Posterior cingulate gyrus (tissue), 11 donors: ENCODE measurements around the gene ERP44.
"Not testable (repeated sequence)": the region's sequence is repeated elsewhere in the genome, so short reads cannot be mapped to it uniquely, and the experiment has no call there.

Experiments used
- DNase-seq, 10 donors: peaks; one replicate each; pipeline versions ENCODE4 v3.0.0 to v3.0.0-alpha.2; 2020 to 2021; ENCODE audit warnings: mixed read lengths in 3 of 10
- intact Hi-C: fragments of 100-400 bp; cut with DNase I; formaldehyde crosslinking; loops from one replicate; pipeline ENCODE4 v1.15.1; 2023

Gene ERP44

DNA sequence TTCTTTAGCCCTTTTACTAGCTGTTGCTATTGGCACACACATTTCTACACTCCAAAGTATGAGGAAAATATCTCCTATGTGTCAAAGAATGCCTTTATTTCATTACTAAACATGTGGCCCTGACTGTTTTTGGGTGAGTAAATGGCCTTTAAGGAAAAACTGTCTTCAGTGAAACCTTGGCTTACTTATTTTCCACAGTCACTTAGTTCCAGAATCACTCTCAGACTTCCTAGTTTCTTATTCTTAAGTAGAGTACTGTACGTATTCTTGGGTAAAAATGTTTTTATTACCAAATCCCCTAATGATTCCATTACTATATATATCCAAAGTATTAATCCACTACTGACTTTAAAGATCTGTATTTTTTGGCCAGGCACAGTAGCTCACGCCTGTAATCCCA is 27.5 kb downstream of the ERP44 start:
- intact Hi-C loops, result no loop called here
- no peak for DNase-seq

DNA sequence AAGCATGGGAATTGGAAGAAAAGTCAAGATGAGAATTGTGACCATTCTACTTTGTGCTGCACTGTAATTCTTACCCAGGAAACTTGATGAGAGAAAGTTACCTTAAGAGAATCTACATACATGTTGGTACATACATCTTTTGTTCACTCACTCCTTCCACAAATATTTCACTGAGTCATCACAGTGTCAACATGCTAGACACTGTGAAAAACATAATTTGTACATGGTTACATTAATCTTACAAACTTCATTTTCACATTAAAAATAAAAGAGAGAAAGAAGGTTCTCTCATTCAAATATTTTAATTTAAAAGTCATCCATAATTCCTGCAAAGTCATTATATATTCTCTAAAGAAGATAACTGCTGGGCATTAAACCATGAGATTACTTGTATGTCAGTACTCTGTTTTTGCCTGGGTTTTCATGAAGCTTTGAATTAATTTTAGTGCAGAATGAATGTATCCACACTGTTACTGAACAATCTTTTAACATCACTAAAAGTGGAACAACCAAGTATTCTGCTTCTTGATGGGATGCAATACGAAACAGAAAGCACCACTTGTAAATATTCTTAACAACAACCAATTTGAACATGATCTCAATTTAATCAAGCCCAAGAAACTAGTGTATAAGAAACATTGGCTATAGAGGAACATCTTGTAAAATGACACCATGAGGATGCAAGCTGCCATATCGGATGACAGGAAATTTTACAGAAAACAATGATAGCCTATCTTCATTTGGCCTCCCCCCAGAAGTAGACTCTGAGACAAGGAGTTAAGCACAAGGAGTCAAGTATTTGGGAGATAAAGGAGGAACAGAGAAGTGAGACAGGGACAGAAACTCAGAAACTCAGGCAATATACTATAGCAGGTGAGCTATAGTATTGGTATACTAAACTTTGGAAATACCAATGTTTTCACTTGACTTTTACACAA is 28.4 kb downstream of the ERP44 start:
- intact Hi-C loops, result no loop called here

DNA sequence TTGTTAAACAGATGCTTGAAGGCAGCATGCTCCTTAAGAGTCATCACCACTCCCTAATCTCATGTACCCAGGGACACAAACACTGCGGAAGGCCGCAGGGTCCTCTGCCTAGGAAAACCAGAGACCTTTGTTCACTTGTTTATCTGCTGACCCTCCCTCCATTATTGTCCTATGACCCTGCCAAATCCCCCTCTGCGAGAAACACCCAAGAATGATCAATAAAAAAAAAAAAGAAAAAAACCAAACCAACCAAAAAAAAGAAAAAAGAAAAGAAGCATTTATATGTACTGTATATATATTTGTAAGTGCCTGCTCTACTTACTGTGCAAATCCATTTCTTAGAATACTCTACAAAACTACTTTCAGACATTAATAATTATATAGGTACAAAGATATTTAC is 29.7 kb downstream of the ERP44 start:
- DNase-seq, intact Hi-C loops: not testable (repeated sequence)

More for the DNA sequence above, 28.4 kb downstream of the ERP44 start:
- no peak for DNase-seq

DNA sequence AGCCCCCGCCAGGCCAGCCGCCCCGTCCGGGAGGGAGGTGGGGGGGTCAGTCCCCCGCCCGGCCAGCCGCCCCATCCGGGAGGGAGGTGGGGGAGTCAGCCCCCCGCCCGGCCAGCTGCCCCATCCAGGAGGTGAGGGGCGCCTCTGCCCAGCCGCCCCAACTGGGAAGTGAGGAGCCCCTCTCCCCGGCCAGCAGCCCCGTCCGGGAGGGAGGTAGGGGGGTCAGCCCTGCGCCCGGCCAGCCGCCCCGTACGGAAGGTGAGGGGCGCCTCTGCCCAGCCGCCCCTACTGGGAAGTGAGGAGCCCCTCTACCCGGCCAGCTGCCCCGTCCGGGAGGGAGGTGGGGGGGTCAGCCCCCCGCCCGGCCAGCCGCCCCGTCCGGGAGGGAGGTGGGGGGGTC is 30.8 kb downstream of the ERP44 start:
- DNase-seq, result peak in 1 of 10 donors; percentile 70
- intact Hi-C loops, result not testable (repeated sequence)

DNA sequence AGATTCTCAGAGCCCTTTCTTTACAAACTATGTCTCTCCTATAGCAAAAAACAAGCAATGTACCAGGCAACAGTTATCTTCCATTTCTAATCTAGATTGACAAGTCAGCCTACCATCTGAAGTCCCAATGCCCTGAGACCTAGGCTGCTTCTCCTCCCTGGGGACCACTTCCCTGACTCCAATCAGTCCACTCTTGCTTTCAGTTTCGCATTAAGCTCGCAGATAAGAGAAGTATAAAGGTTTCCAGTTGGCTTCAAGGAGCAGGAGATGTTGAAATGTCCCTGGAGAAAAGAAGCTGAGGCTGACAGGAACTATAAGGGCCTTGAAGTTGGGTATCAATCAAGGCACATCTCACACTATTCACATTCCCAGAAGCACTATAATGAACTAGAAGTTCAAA is 32.3 kb downstream of the ERP44 start:
- intact Hi-C loops, result no loop called here
- no peak for DNase-seq

DNA sequence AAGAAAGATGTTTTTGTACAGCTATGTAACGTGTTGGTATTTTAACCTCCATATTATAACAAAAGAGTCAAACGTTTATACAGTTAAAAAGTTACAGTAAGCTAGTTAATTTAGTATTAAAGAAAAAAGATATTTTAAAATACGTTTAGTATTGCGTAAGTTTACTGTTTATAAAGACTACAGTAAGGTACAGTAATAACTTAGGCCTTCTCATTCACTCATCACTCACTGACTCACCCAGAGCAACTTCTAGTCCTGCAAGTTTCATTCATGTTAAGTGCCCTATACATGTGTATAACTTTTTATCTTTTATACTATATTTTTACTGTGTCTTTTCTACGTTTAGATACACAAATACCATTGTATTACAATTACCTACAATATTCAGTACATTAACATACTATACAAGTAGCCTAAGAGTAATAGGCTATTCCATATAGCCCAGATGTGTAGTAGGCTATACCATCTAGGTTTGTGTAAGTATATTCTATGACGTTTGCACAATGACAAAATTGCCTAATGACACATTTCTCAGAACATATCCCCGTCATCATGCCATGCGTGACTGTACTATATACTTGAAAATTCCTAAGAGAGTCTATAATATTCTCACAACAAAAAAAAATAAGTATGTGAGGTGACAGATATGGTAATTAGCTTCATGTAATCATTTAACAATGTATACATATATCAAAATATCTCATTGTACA is 33.8 kb downstream of the ERP44 start:
- intact Hi-C loops, result no loop called here
- DNase-seq, result no peak

DNA sequence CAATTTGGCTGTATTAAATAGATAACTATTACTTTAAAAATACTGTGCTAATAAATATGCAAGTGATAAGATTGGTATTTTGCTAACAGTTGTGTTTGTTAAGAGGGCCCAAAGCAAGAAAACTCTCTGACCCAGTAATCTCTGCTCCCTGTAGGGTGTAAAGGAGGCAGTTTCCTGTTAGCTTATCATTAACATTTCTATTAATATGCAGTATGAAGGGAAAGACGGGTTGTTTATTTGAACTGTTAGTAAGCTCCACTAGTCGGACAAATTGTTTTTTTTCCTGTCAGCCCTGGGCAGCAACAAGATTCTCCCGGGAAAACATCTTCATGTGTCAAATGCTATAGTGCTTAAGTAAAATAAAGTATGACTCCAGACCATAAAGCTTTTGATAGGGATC is 35.6 kb downstream of the ERP44 start:
- intact Hi-C loops, result no loop called here
- no peak for DNase-seq

DNA sequence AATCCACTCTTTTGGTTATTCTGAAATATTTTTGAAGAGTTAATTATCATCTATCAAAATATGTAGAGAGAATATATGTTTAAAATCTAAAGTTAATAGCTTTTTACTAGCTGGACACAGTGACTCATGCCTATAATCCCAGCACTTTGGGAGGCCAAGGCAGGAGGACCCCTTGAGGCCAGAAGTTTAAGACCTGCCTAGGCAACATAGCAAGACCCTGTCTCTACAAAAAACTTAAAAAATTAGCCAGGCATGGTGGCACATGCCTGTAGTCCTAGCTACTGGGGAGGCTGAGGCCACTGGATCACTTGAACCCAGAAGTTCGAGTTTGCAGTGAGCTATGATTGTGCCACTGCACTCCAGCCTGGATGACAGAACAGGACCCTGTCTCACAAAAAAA is 36.1 kb downstream of the ERP44 start:
- intact Hi-C loops, DNase-seq: not testable (repeated sequence)

DNA sequence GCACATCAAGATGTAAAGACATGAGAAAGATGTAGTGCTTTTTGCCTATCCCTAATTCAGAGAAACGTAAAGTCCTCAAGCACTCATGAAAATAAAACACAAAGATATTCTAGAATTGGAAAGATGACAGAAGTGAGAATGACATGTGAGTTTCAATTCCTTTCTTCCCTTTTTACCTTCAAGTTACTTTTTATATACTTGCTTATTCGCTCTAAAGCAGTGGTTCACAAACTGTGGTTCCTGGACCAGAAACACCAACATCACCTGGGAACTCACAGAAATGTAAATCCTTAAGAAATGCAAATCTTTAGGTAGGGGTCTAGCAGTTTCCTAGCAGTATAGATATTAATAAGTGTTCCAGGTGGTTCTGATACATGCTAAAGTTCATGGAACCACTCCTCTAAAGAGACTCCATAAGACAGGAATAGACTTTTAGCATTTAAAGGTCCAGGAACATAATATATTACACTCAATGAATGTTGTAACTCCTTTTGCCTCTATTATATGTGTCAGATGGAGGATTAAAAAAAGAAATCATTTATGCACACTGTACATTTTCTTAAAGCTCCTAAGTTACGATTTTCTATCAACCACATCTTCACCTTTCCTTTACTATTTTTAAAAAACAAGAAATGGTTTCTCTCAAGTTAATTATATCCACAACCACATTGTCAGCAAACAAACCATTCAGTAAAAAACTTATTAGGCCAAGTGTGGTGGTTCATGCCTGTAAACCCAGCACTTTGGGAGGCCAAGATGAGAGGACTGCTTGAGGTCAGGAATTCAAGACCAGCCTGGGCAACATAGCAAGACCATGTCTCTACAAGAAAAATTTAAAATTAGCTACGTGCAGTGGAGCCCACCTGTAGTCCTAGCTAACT is 39.9 kb downstream of the ERP44 start:
- DNase-seq, result no peak
- intact Hi-C loops, result no loop called here

DNA sequence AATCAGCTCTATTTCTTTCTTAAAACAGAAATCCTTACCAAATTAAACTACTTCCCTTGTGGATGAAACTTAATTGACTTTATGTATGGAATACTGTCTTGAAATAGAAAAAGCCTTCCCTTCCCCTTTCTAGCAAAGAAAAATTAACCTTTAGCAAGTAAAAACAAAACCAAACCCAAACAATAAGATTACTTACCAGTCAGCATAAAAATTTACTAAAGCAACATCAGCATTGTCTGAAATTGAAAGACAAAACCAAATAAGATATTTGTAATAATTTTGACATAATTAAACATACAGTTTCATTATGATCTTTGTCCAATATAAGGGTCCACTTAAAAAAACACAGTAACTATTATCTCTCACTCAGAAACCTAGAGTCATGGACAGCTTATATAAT is 41.2 kb downstream of the ERP44 start:
- no peak for DNase-seq
- intact Hi-C loops, result no loop called here

DNA sequence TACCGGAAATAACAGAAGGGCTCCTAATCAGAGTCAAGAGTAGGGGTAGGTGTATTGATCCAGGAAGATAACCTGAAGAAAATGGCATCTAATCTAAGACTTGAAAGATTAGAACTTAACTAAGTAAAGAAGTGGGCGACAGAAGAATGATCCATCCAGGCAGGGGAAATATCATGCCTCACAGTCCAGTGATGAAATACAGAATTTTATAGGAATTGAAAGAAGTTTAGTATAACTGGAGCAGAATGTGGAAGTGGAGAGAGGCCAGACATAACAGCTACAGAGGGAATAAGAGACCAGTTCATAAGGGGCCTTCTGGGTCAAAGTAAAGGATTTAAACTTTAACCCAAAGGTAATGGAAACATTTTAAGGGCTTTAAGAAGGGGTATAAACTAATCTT is 42.2 kb downstream of the ERP44 start:
- DNase-seq, result no peak
- intact Hi-C loops, result no loop called here

DNA sequence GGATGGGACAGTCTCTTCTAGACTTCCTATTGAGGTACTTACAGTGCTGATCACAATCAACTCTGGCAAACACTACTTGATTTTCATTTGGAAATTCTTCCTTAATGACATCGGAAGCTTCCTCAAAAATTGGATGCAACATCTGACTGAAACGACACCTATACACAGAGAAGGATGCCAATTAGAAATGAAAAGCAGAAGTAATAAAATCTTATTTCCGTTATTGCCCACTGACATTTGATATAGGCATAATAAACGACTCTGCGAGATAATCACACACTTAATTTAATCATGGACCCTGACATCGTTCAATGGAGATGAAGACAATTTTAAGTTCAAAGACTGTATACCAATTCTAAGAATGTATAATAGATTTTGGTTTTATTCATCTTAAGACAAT is 46.4 kb downstream of the ERP44 start:
- intact Hi-C loops, result no loop called here

DNA sequence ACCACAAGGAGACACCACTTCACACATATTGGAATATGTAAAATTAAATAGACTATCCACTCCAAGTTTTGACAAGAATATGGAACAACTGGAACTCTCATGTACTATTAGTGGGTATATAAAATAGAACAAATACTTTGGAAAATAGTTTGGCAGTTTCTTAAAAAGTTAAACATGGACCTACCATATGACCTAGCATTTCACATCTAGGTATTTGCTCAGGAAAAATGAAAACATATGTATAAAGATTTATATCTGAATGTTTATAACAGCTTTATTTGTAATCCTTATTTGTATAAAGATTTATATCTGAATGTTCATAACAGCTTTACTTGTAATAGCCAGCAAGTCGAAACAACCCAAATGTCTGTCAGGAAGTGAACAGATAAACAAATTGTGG is 49.2 kb downstream of the ERP44 start:
- intact Hi-C loops, result no loop called here
- DNase-seq, result no peak

More for the DNA sequence above, 46.4 kb downstream of the ERP44 start:
- no peak for DNase-seq

DNA sequence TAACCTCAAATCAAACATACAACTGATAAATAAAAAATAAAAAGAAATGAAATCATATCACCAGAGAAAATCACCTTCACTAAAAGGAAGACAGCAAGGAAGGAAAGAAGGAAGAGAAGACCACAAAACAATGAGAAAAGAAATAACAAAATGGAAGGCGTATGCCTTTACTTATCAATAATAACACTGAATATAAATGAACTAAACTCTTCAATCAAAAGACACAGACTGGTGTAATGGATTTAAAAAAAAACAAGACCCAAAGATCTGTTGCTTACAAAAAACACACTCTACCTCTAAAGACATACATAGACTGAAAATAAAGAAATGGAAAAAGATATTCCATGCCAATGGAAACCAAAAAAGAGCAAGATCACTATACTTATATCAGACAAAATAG is 60.3 kb downstream of the ERP44 start:
- intact Hi-C loops, result no loop called here

DNA sequence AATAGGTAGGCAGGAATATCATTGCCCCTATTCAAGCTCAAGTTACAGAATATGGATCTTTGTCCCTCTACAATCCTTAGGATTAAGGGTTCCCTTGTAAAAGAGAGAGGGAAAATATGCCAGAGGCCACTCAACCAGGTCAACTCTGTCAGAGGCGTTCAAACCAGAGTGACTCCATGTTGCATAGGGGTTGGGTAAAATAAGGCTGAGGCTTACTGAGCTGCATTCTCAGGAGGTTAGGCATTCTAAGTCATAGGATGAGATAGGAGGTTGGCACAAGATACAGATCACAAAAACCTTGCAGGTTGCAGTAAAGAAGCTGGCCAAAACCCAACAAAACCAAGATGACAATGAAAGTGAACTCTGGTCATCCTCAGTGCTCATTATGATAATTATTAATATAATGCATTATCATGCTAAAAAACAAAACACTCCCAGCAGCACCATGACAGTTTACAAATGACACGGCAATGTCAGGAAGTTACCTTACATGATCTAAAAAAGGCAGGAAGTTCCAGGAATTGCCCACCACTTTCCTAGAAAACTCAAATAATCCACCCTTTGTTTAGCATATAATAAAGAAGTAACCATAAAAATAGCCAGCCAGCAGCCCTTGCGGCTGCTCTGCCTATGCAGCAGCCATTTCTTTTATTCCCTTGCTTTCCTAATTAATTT is 64.8 kb downstream of the ERP44 start:
- intact Hi-C loops, result no loop called here
- DNase-seq, result no peak

More for the DNA sequence above, 60.3 kb downstream of the ERP44 start:
- DNase-seq, result no peak

DNA sequence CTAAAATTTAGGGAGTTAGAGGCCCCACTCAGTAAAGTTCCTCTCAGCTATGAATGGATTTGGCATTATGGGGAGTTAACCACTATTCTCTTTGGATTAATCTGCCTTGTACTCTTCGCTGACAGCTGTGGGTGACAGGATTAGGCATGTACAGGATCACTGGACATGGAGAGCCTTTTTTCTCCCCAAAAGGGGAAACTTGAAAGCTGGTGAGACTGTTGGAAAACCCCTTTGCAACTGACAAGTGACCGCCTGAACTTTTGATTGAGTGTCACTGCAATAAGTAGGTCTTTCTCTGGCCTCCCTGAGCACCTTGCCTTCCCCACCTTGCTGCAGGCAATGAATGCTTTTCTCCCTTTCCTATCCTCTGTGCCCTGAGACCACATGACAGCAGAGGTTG is 68.3 kb downstream of the ERP44 start:
- DNase-seq, result no peak
- intact Hi-C loops, result no loop called here

DNA sequence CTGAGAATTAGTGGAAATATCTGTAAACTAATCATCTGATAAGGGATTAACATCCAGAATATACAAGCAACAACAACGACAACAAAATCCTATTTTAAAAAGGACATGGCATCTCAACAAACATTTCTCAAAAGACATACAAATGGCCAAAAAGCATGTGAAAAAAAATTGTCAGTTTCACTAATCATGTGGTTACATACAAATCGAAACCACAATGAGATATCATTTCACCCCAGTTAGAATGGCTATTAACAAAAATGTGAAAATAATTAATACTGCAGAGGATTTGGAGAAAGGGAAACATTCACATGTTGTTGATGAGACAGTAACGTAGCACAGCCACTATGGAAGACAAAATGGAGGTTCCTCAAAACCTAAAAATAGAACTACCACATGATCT is 69.5 kb downstream of the ERP44 start:
- intact Hi-C loops, result loop anchor here (5.0 kb wide), 1 partner anchor 293 kb away; no protein-coding TSS in a partner anchor
- no peak for DNase-seq

DNA sequence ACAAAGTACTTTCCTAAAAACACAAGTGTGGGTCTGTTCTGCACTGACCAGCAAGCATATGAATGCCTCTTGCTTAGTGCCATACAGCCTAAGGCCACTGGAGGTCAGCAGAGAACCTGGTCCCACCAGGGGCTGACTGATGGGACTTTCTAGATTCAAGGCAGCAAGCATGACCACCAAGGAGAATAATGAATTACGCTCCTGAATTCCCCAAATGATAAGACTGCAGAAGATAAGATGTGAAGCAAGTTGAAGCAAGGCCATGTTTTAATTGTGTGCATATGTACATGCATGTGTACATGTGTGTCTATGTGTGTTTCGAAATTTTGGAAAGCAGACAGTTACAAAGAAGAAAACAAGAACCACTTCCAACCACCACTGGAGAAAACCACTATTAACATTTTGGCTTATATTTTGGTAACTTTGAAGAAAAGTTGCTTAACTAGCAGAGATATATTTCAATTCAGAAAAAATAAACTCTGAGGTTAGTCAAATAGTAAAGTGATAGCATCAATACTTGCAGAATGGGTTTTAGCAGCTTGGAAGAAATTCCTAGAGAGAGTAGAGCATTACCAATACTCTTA is 70.5 kb downstream of the ERP44 start:
- intact Hi-C loops, result loop anchor here (1.0 to 5.0 kb wide), 2 partner anchors 188 to 294 kb away; no protein-coding TSS in a partner anchor
- peak in 7 of 10 donors; percentile 59 to 94 (median 74) for DNase-seq

DNA sequence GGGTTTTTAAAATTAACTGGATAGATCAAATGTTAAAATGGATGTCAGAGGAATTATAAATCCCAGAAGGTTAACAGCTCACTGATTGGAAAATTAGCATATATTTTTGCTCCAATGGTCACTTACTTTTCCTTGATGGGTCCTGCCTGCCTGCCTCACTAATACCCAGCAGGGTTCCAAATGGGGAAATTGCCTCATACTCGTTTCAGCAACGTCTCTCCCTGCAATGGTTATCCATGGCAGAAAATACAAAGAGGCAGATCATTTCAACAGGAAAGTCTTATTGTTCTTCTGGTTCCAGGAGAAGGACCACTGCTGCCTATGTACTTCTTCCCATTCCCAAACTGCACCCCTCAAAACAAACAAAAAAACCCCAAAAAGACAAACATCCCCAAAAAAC is 71.3 kb downstream of the ERP44 start:
- no peak for DNase-seq

DNA sequence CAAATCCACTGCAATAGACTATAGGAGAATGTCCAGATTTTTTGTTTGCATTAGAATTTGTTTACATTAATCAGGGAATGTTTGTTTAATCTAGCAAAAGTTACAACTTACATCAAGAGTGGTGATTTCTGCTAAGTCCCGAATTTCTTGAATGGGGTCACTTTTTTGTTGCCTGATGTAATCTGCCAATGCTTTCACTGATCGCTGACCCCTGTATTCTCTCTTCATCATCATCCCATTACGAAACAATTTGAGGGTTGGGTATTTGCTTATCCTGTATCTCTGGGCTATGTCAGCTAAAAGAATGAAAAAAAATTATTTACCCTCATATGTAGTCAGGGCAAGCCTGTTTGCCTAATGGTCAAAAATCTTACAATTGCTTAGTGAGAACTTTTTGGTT is 76.9 kb downstream of the ERP44 start:
- intact Hi-C loops, result no loop called here
- DNase-seq, result no peak

More for the DNA sequence above, 71.3 kb downstream of the ERP44 start:
- intact Hi-C loops, result loop anchor here (5.0 kb wide), 1 partner anchor 295 kb away; no protein-coding TSS in a partner anchor
